ENCODE data around the gene FIGNL1. TPM values are rescaled to one million over a fixed set of nuclear protein-coding genes. Genes with fewer than 3 reads are reported as not detected.

The FIGNL1 gene
- total and polyA plus RNA-seq, 11 donors, result 1.9 to 5.8 (median 3.8) TPM

GRCh38 chr7:50423860-50424259, 26.3 kb downstream of the FIGNL1 start:
- intact Hi-C loops (cut with DNase I), result loop anchor here in 2 of 10 donors (5.0 kb wide), 2 partner anchors 282 to 332 kb away; partner anchors contain the start of gene ZPBP (in 1 of the 2)
- Histone ChIP-seq H3K4me1 (no peaks in the 10 kb centered on the region), H3K27me3 (no peaks in the 10 kb centered on the region), H3K36me3 (no peaks in the 10 kb centered on the region), H3K9me3 (no peaks in the 10 kb centered on the region), H3K27ac (no peak overlapping the region), H3K4me3 (no peak overlapping the region)
- no peak for TF ChIP-seq CTCF (IDR thresholded peaks at IDR 0.05)
- TF ChIP-seq POLR2A (IDR thresholded peaks at IDR 0.05), result no peak
- 60 to 79% (median 75%) methylated on average over 3 to 4 of the region's 4 CpGs for WGBS, 4 donors
- no peak for ATAC-seq
- DNase-seq, result no peak

GRCh38 chr7:50422858-50423257, 27.3 kb downstream of the FIGNL1 start:
- intact Hi-C loops (cut with DNase I), result loop anchor here in 2 of 10 donors (5.0 kb wide), 2 partner anchors 281 to 331 kb away; partner anchors contain the start of gene ZPBP (in 1 of the 2)
- no peak for ATAC-seq

GRCh38 chr7:50421043-50421442, 29.1 kb downstream of the FIGNL1 start:
- intact Hi-C loops (cut with DNase I), result loop anchor here in 2 of 10 donors (5.0 kb wide), 2 partner anchors 279 to 329 kb away; partner anchors contain the start of gene ZPBP (in 1 of the 2)
- H3K36me3 ChIP-seq, result no peaks in the 10 kb centered on the region
- no peak overlapping the region for H3K27ac ChIP-seq
- 62 to 91% (median 70%) methylated on average over 3 of the region's 3 CpGs for WGBS, 4 donors
- ATAC-seq (no peak), DNase-seq (no peak)
- H3K4me1 ChIP-seq, result peaks cover 0 to 13% (median 0%) of the 10 kb centered on the region in 12 donors
- TF ChIP-seq POLR2A (IDR thresholded peaks at IDR 0.05), result no peak
- TF ChIP-seq CTCF (IDR thresholded peaks at IDR 0.05), result no peak
- H3K27me3 ChIP-seq, result no peaks in the 10 kb centered on the region
- no peak overlapping the region for H3K4me3 ChIP-seq
- H3K9me3 ChIP-seq, result no peaks in the 10 kb centered on the region

More at GRCh38 chr7:50422858-50423257, 27.3 kb downstream of the FIGNL1 start:
- Histone ChIP-seq H3K4me1 (peaks cover 0 to under 1% (median 0%) of the 10 kb centered on the region in 12 donors), H3K27ac (no peak overlapping the region), H3K4me3 (no peak overlapping the region), H3K9me3 (no peaks in the 10 kb centered on the region), H3K27me3 (no peaks in the 10 kb centered on the region), H3K36me3 (no peaks in the 10 kb centered on the region)
- 70 to 77% (median 74%) methylated on average over 6 of the region's 6 CpGs for WGBS, 4 donors
- TF ChIP-seq CTCF (IDR thresholded peaks at IDR 0.05) (no peak), POLR2A (IDR thresholded peaks at IDR 0.05) (no peak)
- DNase-seq, result no peak

- Histone ChIP-seq H3K36me3 (no peaks in the 10 kb centered on the region), H3K27me3 (no peaks in the 10 kb centered on the region), H3K4me1 (peaks cover 0 to 26% (median 0%) of the 10 kb centered on the region in 12 donors), H3K27ac (no peak overlapping the region), H3K4me3 (no peak overlapping the region), H3K9me3 (no peaks in the 10 kb centered on the region)
- no peak for DNase-seq
- intact Hi-C loops (cut with DNase I), result loop anchor here (2.0 to 10.0 kb wide), 10 partner anchors 211 to 326 kb away; partner anchors contain the start of gene ZPBP (in 3 of the 10)
- 59 to 68% (median 62%) methylated on average over 14 of the region's 14 CpGs for WGBS, 4 donors
- ATAC-seq, result no peak
- no peak for TF ChIP-seq CTCF (IDR thresholded peaks at IDR 0.05)
Observed at GRCh38 chr7:50418526-50419290, 31.4 kb downstream of the FIGNL1 start.
